ENCODE measurements around the gene TMEM132A. TPM values are rescaled to one million over a fixed set of nuclear protein-coding genes. Genes with fewer than 3 reads are reported as not detected.
A peak's percentile ranks its signal among the peaks of the same experiment; 100 is the strongest.

TMEM132A gene
- total RNA-seq, 1 experiment from 2014 or later: 95.5 TPM

GRCh38 chr11:60939301-60939700 is 15.0 kb downstream of the TMEM132A start:
- Histone ChIP-seq H2BK12ac (ENCODE audit: insufficient read length, low read depth, low read length) (no peak overlapping the region), H3K9me3 (ENCODE audit: control insufficient read depth, low read depth, low read length) (no peaks in the 10 kb centered on the region), H3K4ac (ENCODE audit: low read depth, low read length) (no peak overlapping the region), H4K8ac (replicated peaks; ENCODE audit: insufficient read length, low read depth, low read length) (no peak overlapping the region), H4K91ac (ENCODE audit: insufficient read length, low read depth, low read length) (no peak overlapping the region), H3K79me1 (ENCODE audit: insufficient read depth, low read depth, low read length, poor library complexity, severe bottlenecking) (no peaks in the 10 kb centered on the region), H3K23ac (ENCODE audit: insufficient read length, low read depth, low read length) (no peak overlapping the region), H3K23me2 (ENCODE audit: insufficient read length, low read depth, low read length, poor library complexity, severe bottlenecking) (no peaks in the 10 kb centered on the region), H4K20me1 (ENCODE audit: control insufficient read depth, insufficient read depth, insufficient read length) (no peaks in the 10 kb centered on the region), H2AFZ (ENCODE audit: low read length) (no peak overlapping the region), H2BK15ac (ENCODE audit: low read depth, low read length) (no peak overlapping the region), H2BK20ac (ENCODE audit: low read depth, low read length, poor library complexity, severe bottlenecking) (no peak overlapping the region), H3K56ac (ENCODE audit: insufficient read length, low read depth, low read length) (no peak overlapping the region), H3K27ac (ENCODE audit: insufficient read length, low read depth, low read length) (no peak overlapping the region), H3K18ac (ENCODE audit: insufficient read length, low read depth, low read length) (no peak overlapping the region), H2BK5ac (ENCODE audit: insufficient read length, low read length) (no peak overlapping the region), H2BK120ac (ENCODE audit: low read depth, low read length, poor library complexity, severe bottlenecking) (no peak overlapping the region), H3K9ac (ENCODE audit: extremely low read depth, insufficient read length, low read length) (no peak overlapping the region), H3K14ac (ENCODE audit: insufficient read depth, low read length) (no peak overlapping the region), H2AK5ac (ENCODE audit: insufficient read length, low read length) (no peak overlapping the region), H3K4me2 (ENCODE audit: insufficient read depth, insufficient read length, low read length) (no peak overlapping the region), H3K4me1 (ENCODE audit: insufficient read depth, low read length) (no peaks in the 10 kb centered on the region), H3T11ph (ENCODE audit: low read length) (no peak overlapping the region), H3K27me3 (ENCODE audit: insufficient read depth, low read length) (no peaks in the 10 kb centered on the region), H4K5ac (ENCODE audit: insufficient read length, low read depth, low read length) (no peak overlapping the region), H3K79me2 (ENCODE audit: insufficient read depth, low read length) (no peaks in the 10 kb centered on the region)
- Mint-ChIP-seq H3K27ac (peak overlapping the region in 1 of 3 experiments; percentile 43; a peak in 1 of 7 replicates), H3K36me3 (ENCODE audit: insufficient read depth in 1 of 3, low read depth in 3 of 3) (peaks cover 2 to 16% (median 13%) of the 10 kb centered on the region in 3 experiments; a peak in 6 of 7 replicates), H3K27me3 (ENCODE audit: low read depth) (peaks cover 3% of the 10 kb centered on the region), H3K4me3 (no peak overlapping the region), H3K9me3 (no peaks in the 10 kb centered on the region; a peak in 1 of 5 replicates), H3K4me1 (peaks cover 5 to 7% of the 10 kb centered on the region in 2 experiments; a peak in 3 of 4 replicates)
- no peak for TF ChIP-seq CTCF (conservative IDR thresholded peaks at IDR 0.05)
- no CpG with 5 or more reads among the region's 7 CpGs for WGBS (ENCODE audit: extremely low coverage, insufficient read length, low lambda C conversion rate)
- DNase-seq: no peak
